Hepatocyte (in vitro differentiated cells): Measurements from ENCODE around the gene NRCAM. TPM values are rescaled to one million over a fixed set of nuclear protein-coding genes. Genes with fewer than 3 reads are reported as not detected.

Source experiments
- DNase-seq: peaks from one replicate; pipeline ENCODE4 v3.0.0-alpha.2; 2016; ENCODE audit warnings: low spot score
- H2AFZ ChIP-seq: fragments of 200-600 bp; sonication (generic); 2 replicates; pipeline ENCODE4 v1.6.0; 2016; ENCODE audit warnings: antibody characterized with exemption, mild to moderate bottlenecking
- H3K27ac ChIP-seq: fragments of 200-600 bp; sonication (generic); 2 replicates; pipeline ENCODE4 v1.5.1; 2016; ENCODE audit warnings: mild to moderate bottlenecking
- H3K27me3 ChIP-seq: fragments of 200-600 bp; sonication (generic); 2 replicates; pipeline ENCODE4 v1.6.1; 2016
- H3K36me3 ChIP-seq: fragments of 200-600 bp; sonication (generic); replicated peaks from 2 replicates; pipeline ENCODE4 v1.5.1; 2016; ENCODE audit warnings: low read depth; ENCODE audit not compliant: insufficient read depth
- H3K4me1 ChIP-seq: fragments of 200-600 bp; sonication (generic); 2 replicates; pipeline ENCODE4 v1.5.1; 2016; ENCODE audit warnings: mild to moderate bottlenecking, moderate library complexity; ENCODE audit not compliant: insufficient read depth
- H3K4me2 ChIP-seq: fragments of 200-600 bp; sonication (generic); 2 replicates; pipeline ENCODE4 v1.6.0; 2016
- H3K4me3 ChIP-seq: fragments of 200-600 bp; sonication (generic); 2 replicates; pipeline ENCODE4 v1.5.1; 2016; ENCODE audit warnings: mild to moderate bottlenecking
- H3K79me2 ChIP-seq: fragments of 200-600 bp; sonication (generic); 2 replicates; pipeline ENCODE4 v1.6.0; 2017; ENCODE audit warnings: mild to moderate bottlenecking
- H3K9me2 ChIP-seq: fragments of 200-600 bp; sonication (generic); replicated peaks from 2 replicates; pipeline ENCODE4 v1.6.0; 2017; ENCODE audit warnings: mild to moderate bottlenecking; ENCODE audit not compliant: insufficient read depth
- H3K9me3 ChIP-seq: fragments of 200-600 bp; sonication (generic); 2 replicates; pipeline ENCODE4 v1.5.1; 2016; ENCODE audit warnings: low read depth, mild to moderate bottlenecking
- H4K20me1 ChIP-seq: fragments of 200-600 bp; sonication (generic); 2 replicates; pipeline ENCODE4 v1.6.0; 2016; ENCODE audit warnings: mild to moderate bottlenecking; ENCODE audit not compliant: insufficient read depth, poor library complexity, severe bottlenecking
- CTCF ChIP-seq: fragments of 200-600 bp; sonication (generic); IDR thresholded peaks from 2 replicates; pipeline ENCODE4 v1.5.1; 2016; ENCODE audit warnings: antibody characterized with exemption, mild to moderate bottlenecking; ENCODE audit not compliant: poor library complexity
- EZH2 ChIP-seq: fragments of 200-600 bp; sonication (generic); IDR thresholded peaks from 2 replicates; pipeline ENCODE4 v1.6.1; 2016; ENCODE audit warnings: antibody characterized with exemption, mild to moderate bottlenecking, borderline replicate concordance
- EZH2phosphoT487 ChIP-seq: fragments of 200-600 bp; sonication (generic); IDR thresholded peaks from one replicate; pipeline ENCODE4 v1.6.1; 2018; ENCODE audit warnings: antibody characterized with exemption, mild to moderate bottlenecking, low read depth, moderate library complexity; ENCODE audit not compliant: unreplicated experiment, severe bottlenecking
- WGBS: methylation state at CpG from one replicate; pipeline ENCODE4 v1.1.6; 2016; ENCODE audit warnings: low lambda C conversion rate; ENCODE audit errors: missing lambda C conversion rate; 5-methylcytosine and 5-hydroxymethylcytosine counted together
- polyA plus RNA-seq: library from polyadenylated mRNA; unstranded; fragments of >200 nt; fragmentation: Nextera tagmentation; extraction: Ambion mirVana; gene quantifications from 2 replicates; pipeline ENCODE4 v1.2.1, GENCODE V29; 2016
- total RNA-seq: library from RNA; depleted of rRNA; stranded (reverse); fragments of >200 nt; gene quantifications from 2 replicates; pipeline ENCODE4 v1.2.3, GENCODE V29; 2014

The NRCAM gene
- total and polyA plus RNA-seq, 2 experiments from 2014 or later: 16.0 to 34.4 TPM

- H2AFZ ChIP-seq: peak overlapping the region; percentile 57
- no peaks in the 10 kb centered on the region for H3K9me3 ChIP-seq
- H3K4me2 ChIP-seq: peak overlapping the region; percentile 96
- H3K36me3 ChIP-seq: no peaks in the 10 kb centered on the region
- peaks cover 20% of the 10 kb centered on the region for H3K79me2 ChIP-seq
- H3K4me3 ChIP-seq: peak overlapping the region; percentile 83
- peak overlapping the region; percentile 44 for H3K27ac ChIP-seq
- no peaks in the 10 kb centered on the region for H4K20me1 ChIP-seq
- H3K4me1 ChIP-seq: no peaks in the 10 kb centered on the region
- no peak for TF ChIP-seq EZH2phosphoT487
- TF ChIP-seq EZH2: peak; percentile 8
- peak; percentile 10 for TF ChIP-seq CTCF
- H3K9me2 ChIP-seq: no peaks in the 10 kb centered on the region
- peak; percentile 41 for DNase-seq
- H3K27me3 ChIP-seq: peaks cover 39% of the 10 kb centered on the region
- 2% methylated on average over 49 of the region's 72 CpGs for WGBS
Observed at GRCh38 chr7:108454674-108455550, 1.3 kb downstream of the NRCAM start.

- Histone ChIP-seq H3K4me3 (peak overlapping the region; percentile 83), H3K9me3 (no peaks in the 10 kb centered on the region)
Observed at GRCh38 chr7:108454317-108454673, 1.9 kb downstream of the NRCAM start.

GRCh38 chr7:108453320-108453719 lies 2.9 kb downstream of the NRCAM start:
- Histone ChIP-seq H3K9me2 (no peaks in the 10 kb centered on the region), H3K4me2 (no peak overlapping the region), H2AFZ (no peak overlapping the region), H3K4me3 (no peak overlapping the region), H3K9me3 (no peaks in the 10 kb centered on the region), H3K4me1 (no peaks in the 10 kb centered on the region), H3K27ac (no peak overlapping the region), H3K36me3 (no peaks in the 10 kb centered on the region), H4K20me1 (no peaks in the 10 kb centered on the region), H3K79me2 (peaks cover 27% of the 10 kb centered on the region), H3K27me3 (peaks cover 31% of the 10 kb centered on the region)
- 91% methylated on average over 4 of the region's 4 CpGs for WGBS
- TF ChIP-seq EZH2 (no peak), EZH2phosphoT487 (no peak), CTCF (no peak)
- DNase-seq: no peak

More at GRCh38 chr7:108454317-108454673, 1.9 kb downstream of the NRCAM start:
- H3K4me2 ChIP-seq: peak overlapping the region; percentile 96
- peaks cover 21% of the 10 kb centered on the region for H3K79me2 ChIP-seq
- TF ChIP-seq EZH2: no peak
- TF ChIP-seq EZH2phosphoT487: no peak
- no peak for TF ChIP-seq CTCF
- H3K9me2 ChIP-seq: no peaks in the 10 kb centered on the region
- H3K4me1 ChIP-seq: no peaks in the 10 kb centered on the region
- no peaks in the 10 kb centered on the region for H4K20me1 ChIP-seq
- H3K36me3 ChIP-seq: no peaks in the 10 kb centered on the region
- no peak for DNase-seq
- H3K27ac ChIP-seq: no peak overlapping the region
- 46% methylated on average over 4 of the region's 4 CpGs for WGBS
- peak overlapping the region; percentile 57 for H2AFZ ChIP-seq
- peaks cover 39% of the 10 kb centered on the region for H3K27me3 ChIP-seq
